HG03521 (cell line): Measurements from ENCODE around the gene APOA5.
A peak's percentile ranks its signal among the peaks of the same experiment; 100 is the strongest.
"Not testable (repeated sequence)": the region's sequence is repeated elsewhere in the genome, so short reads cannot be mapped to it uniquely, and the experiment has no call there.

Experiments used
- ATAC-seq: cut with Tn5 transposase; IDR thresholded peaks from one replicate; pipeline ENCODE4 v1.9.1; 2021; ENCODE audit warnings: mild to moderate bottlenecking, moderate library complexity; ENCODE audit not compliant: unreplicated experiment

The APOA5 gene, protein sequence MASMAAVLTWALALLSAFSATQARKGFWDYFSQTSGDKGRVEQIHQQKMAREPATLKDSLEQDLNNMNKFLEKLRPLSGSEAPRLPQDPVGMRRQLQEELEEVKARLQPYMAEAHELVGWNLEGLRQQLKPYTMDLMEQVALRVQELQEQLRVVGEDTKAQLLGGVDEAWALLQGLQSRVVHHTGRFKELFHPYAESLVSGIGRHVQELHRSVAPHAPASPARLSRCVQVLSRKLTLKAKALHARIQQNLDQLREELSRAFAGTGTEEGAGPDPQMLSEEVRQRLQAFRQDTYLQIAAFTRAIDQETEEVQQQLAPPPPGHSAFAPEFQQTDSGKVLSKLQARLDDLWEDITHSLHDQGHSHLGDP

DNA sequence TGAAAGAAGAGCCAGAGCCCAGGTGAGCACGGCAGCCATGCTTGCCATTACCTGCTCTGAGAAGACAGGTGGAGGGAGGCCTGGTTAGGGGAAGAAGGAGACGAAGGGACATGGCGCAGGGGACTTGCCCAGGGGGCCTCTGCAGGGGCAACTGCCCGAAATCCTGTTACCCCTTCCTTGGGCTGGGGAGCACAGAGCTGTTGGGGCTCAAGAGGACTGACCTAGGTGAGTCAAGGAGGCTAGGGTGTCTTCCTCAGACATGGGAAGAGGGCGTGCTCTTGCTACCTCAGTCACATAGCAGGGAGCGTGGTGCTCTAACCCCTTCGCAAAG lies at the start of gene APOA5:
Gene APOA5 (minus strand): TSS at position 67 of the 331 bp plus-strand sequence. CDS start 19 bp downstream, at position 48.
- ATAC-seq, result no peak

DNA sequence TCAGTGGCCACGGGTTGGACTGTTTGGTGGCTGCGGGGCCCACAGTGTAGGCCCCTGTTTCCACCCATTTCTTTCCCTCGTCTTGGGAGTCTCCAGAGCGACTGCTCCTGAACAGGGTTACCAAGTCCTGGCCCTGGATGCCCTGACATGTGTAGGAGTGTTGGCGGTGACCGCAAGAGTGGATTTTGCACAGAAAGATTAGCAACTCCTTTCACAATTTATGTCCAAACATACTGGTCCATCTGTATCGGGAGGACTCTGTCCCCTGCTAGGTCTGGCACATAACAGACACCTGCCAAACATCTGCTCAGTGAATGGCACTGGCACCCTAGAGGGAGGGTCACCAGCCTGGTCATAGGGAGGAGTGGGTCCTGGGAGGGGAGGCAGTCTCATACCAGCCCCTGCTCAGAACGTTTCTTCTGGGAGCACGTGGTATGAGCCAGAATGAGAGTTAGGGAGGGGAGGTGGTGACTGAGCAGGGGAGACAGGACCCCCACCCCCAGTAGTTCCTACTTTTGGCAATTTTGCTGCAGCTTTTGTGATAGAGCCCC lies 49.1 kb upstream of the APOA5 start:
- ATAC-seq, result no peak

DNA sequence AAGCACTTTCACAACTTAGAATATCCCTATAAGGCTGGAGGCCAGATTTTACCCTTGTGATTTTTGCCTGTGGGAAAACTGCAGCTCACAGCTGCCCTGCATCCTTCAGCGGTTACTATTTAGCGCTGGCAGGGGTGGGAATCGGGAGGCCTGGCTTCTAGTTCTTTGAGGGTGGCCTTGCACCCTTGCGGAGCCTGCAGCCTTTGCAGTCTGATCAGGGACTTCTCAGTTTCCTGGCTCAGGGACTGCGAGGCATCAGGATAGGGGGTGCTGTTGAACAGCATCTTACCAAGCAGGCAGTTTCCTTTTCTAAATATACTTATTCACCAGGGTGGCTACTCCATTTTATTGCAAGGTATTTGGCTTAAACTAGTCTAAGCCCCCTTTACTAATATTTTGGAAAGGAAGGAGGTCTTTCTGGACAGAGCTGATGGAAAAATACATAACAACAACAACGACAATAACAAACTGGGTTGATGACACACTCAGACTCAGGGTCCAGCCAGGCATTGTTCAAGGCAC lies 48.6 kb upstream of the APOA5 start:
- ATAC-seq, result no peak

DNA sequence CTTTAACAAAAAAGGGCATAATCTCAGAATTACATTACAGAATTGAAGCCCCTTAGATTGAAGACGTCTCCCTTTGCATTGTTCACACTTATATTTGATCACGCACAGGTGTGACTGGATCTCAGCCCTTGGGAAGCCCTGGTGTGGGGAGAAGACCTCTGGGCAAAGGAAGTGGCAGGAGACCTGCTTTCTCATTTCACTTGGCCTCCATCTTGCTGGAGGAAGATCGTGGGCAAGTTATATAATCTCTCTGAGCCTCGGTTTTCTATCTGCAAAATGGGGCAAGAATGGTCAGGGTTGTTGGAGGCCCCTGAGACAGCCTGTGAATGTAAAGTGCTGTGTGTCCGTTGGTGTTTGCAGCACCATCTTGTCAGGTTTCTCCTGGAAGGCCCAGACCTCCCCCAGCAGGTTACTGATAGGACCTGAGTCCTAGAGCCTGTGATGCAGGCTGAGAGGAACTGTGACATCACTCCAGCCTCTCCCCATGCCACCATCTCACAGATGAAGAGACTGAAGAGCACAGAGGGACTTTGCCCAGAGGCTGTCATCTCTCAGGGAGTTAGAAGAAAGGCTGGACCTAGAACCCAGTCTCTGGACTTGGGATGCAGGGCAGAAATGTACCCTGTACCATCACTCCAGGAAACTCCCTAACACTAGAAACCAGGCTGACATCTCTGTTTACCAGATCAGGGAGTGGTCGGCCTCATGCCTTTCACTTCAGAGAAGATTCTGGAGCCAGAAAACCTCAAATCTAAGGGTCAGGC lies 46.8 kb upstream of the APOA5 start:
- ATAC-seq, result no peak

DNA sequence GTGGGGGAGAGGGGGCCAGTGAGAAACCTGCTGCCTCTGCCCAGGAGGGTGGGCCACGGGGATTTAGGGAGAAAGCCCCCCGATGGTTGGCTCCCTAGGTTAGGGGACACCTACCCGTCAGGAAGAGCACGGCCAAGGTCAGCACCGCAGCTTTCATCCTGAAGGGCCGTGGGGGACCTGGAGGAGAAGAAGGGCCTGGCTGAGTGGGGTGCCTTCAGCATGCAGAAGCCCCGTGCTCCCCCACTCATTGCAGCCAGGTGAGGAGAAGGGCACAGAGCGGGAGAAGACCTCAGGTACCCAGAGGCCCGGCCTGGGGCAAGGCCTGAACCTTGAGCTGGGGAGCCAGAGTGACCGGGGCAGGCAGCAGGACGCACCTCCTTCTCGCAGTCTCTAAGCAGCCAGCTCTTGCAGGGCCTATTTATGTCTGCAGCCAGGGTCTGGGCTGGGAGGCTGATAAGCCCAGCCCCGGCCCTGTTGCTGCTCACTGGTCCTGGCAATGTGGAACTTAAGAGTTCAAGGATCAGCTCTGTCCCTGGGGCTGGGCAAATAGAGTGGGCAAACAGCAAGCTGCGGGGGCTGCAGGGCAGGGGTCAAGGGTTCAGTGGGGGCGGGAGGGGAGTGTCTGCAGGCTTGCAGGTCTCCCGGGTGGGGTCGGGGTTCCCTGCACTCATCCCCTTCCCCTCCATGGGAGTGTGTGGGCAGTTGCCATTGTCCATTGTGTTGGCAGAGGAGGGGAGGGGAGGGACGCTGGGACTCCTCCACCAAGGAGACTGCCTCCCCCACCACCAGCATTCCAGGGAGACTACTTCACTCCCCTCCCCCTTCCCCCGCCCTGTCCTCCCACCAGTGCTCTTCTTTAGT lies 45.8 kb upstream of the APOA5 start, which contains the start of gene APOA1:
Gene APOA1 (minus strand): TSS at position 392 of the 861 bp plus-strand sequence. CDS start 235 bp downstream, at position 157.
- ATAC-seq, result no peak

DNA sequence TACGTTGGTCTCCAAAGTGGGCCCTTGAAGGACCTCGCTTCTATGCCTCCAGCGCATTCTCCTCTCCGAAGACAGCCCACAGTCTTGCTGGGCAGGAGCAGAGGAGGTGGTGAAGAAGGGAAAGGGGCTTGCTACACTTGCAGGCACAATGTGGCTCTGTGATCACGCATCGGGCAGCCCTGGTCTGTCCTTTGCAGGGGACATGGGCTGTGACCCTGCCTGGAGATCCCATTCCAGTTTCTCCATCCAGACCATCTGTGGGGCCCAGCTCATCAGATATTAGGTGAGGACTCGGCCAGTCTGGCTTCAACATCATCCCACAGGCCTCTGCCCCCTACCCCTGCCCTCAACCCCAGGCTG lies 44.9 kb upstream of the APOA5 start:
- ATAC-seq, result no peak

DNA sequence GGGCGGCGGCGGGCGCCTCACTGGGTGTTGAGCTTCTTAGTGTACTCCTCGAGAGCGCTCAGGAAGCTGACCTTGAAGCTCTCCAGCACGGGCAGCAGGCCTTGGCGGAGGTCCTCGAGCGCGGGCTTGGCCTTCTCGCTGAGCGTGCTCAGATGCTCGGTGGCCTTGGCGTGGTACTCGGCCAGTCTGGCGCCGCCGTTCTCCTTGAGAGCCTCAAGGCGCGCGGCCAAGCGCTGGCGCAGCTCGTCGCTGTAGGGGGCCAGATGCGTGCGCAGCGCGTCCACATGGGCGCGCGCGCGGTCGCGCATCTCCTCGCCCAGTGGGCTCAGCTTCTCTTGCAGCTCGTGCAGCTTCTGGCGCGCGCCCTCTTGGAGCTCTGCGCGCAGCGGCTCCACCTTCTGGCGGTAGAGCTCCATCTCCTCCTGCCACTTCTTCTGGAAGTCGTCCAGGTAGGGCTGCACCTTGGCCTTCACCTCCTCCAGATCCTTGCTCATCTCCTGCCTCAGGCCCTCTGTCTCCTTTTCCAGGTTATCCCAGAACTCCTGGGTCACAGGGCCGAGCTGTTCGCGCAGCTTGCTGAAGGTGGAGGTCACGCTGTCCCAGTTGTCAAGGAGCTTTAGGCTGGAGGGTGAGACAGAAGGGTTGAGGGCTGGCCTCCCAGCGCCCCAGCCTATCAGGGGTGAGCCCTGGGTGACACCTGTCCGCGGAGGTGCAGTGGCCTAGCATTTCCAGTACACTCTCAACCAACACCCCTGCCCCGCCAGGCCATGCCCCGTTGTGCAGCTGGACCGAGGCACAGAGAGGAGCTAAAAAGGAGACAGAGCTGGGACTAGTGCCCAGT lies 44.3 kb upstream of the APOA5 start:
- ATAC-seq, result peak; percentile 77

DNA sequence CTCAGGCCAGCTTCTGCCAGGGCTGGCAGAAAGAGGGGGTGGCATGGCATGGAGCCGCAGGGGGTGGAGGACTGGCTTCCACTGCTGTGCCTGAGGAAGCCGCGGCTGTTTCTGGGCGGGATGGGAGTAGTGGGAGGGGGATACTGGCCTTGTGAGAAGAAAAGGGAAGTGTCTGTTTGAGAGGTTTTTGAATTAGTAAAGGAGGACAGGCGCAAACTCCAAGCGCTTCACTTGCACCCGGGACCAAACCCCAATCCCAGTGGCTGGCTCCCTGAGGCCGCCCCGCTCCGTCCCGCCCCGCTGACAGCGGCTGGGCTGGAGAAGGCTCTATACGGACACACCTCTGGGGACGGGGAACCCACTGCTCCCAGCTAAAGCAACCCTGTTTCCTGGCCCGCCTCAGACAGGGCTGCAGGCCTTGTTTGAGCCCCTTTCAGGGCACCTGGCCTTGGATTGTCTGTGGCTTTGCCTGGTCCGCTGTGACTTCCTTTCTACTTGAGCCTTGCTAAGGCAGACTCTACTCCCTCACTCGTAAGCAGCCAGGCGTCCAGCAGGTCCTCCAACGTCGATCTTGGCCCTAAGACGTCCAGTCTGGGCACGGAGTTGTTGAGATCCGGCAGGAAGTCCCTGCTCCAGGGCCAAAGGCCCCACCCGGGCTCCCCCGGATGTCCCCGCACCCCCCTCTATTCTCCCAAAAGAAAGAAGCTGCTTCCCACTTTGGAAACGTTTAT lies 43.5 kb upstream of the APOA5 start:
- no peak for ATAC-seq

DNA sequence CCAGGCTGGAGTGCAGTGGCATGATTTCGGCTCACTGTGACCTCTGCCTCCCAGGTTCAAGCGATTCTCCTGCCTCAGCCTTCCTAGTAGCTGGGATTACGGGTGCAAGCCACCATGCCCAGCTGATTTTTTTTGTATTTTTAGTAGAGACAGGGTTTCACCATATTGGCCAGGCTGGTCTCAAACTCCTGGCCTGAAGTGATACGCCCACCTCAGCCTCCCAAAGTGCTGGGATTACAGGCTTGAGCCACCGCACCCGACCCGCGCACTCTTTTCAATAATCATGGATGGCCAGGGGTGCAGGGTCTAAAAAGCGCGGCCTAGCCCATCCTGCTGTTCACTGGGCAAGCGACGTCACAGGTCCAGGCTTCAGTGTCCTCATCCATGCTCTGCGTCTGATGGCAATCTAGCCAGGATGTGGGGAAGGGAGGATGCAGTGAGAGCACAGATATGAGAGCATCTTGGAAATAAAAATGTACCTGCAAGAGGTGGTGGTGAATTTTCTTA lies 42.9 kb upstream of the APOA5 start:
- ATAC-seq, result not testable (repeated sequence)

DNA sequence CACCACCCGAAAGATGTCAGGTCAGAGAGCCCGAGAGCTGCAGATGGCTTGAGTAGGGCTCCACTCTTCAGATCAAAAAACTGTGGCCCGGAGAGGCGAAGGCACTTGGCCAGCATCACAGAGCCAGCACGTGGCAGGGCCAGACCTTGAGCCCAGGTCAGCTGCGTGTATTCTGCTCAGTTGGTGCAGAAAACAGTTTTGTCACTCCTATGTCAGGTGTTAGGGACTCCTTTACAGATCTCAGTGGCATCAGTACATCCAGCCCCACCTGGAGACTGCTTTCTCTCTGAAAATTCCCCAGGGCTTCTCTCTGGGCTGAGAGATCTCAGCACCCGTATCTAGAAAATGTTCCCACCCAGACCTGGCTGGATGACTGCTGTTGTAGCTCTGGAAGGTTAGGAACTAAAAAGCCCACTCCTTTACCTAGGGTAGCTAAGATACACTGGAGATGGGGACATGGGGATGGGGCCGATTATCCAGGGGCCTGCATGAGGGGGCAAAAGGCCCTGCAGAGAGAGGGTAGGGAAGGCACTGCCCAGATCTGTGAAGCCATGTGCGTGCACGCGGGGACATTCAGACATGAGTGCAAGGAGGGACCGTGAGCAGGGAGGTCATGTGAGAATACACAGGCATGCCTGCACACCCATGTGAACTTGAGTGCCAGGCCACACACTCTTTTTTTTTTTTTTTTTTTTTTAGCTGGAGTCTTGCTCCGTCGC lies 42.3 kb upstream of the APOA5 start:
- ATAC-seq, result no peak

DNA sequence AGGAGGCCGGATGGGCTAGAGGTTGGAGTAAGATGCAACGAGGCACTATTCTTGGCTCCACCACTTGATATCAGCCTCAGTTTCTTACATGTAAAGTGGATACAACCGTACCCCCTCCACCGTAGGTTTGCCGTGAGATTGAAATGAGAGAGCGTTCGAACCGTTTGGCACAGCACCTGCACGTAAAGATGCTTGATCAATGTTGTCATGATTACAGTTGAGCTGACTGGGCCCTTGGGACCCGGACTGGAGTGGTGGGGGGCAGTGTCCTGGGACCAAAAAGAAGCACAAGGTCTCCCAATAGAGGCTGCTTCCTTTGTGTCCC lies 41.8 kb upstream of the APOA5 start:
- no peak for ATAC-seq

DNA sequence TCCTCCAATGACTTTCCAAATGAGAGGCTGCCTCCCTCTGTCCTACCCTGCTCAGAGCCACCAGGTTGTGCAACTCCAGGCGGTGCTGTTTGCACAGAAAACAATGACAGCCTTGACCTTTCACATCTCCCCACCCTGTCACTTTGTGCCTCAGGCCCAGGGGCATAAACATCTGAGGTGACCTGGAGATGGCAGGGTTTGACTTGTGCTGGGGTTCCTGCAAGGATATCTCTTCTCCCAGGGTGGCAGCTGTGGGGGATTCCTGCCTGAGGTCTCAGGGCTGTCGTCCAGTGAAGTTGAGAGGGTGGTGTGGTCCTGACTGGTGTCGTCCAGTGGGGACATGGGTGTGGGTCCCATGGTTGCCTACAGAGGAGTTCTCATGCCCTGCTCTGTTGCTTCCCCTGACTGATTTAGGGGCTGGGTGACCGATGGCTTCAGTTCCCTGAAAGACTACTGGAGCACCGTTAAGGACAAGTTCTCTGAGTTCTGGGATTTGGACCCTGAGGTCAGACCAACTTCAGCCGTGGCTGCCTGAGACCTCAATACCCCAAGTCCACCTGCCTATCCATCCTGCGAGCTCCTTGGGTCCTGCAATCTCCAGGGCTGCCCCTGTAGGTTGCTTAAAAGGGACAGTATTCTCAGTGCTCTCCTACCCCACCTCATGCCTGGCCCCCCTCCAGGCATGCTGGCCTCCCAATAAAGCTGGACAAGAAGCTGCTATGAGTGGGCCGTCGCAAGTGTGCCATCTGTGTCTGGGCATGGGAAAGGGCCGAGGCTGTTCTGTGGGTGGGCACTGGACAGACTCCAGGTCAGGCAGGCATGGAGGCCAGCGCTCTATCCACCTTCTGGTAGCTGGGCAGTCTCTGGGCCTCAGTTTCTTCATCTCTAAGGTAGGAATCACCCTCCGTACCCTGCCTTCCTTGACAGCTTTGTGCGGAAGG lies 40.9 kb upstream of the APOA5 start:
- no peak for ATAC-seq

DNA sequence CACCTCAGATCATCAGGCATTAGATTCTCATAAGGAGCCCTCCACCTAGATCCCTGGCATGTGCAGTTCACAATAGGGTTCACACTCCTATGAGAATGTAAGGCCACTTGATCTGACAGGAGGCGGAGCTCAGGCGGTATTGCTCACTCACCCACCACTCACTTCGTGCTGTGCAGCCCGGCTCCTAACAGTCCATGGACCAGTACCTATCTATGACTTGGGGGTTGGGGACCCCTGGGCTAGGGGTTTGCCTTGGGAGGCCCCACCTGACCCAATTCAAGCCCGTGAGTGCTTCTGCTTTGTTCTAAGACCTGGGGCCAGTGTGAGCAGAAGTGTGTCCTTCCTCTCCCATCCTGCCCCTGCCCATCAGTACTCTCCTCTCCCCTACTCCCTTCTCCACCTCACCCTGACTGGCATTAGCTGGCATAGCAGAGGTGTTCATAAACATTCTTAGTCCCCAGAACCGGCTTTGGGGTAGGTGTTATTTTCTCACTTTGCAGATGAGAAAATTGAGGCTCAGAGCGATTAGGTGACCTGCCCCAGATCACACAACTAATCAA lies 40.2 kb upstream of the APOA5 start:
- no peak for ATAC-seq

DNA sequence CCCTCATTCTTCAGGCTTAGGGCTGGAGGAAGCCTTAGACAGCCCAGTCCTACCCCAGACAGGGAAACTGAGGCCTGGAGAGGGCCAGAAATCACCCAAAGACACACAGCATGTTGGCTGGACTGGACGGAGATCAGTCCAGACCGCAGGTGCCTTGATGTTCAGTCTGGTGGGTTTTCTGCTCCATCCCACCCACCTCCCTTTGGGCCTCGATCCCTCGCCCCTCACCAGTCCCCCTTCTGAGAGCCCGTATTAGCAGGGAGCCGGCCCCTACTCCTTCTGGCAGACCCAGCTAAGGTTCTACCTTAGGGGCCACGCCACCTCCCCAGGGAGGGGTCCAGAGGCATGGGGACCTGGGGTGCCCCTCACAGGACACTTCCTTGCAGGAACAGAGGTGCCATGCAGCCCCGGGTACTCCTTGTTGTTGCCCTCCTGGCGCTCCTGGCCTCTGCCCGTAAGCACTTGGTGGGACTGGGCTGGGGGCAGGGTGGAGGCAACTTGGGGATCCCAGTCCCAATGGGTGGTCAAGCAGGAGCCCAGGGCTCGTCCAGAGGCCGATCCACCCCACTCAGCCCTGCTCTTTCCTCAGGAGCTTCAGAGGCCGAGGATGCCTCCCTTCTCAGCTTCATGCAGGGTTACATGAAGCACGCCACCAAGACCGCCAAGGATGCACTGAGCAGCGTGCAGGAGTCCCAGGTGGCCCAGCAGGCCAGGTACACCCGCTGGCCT lies 38.7 kb upstream of the APOA5 start:
- ATAC-seq, result no peak

DNA sequence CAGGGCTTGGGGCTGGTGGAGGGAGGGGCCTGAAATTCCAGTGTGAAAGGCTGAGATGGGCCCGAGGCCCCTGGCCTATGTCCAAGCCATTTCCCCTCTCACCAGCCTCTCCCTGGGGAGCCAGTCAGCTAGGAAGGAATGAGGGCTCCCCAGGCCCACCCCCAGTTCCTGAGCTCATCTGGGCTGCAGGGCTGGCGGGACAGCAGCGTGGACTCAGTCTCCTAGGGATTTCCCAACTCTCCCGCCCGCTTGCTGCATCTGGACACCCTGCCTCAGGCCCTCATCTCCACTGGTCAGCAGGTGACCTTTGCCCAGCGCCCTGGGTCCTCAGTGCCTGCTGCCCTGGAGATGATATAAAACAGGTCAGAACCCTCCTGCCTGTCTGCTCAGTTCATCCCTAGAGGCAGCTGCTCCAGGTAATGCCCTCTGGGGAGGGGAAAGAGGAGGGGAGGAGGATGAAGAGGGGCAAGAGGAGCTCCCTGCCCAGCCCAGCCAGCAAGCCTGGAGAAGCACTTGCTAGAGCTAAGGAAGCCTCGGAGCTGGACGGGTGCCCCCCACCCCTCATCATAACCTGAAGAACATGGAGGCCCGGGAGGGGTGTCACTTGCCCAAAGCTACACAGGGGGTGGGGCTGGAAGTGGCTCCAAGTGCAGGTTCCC lies 38.0 kb upstream of the APOA5 start, which contains the start of gene APOC3:
Gene APOC3 (plus strand): TSS at position 383 of the 659 bp plus-strand sequence. CDS start 676 bp downstream, outside the sequence.
- ATAC-seq, result no peak
